ENCODE data around the gene MROH8.

- TF ChIP-seq POLR2AphosphoS5 (IDR thresholded peaks at IDR 0.05; ENCODE audit: low read depth, low read length) = no peak
- no peak for TF ChIP-seq FOXP2 (optimal IDR thresholded peaks at IDR 0.05; ENCODE audit: borderline replicate concordance, extremely low read depth, extremely low read length, insufficient read depth)
- TF ChIP-seq REST (IDR thresholded peaks at IDR 0.05; ENCODE audit: insufficient read depth in 1 of 2, low read depth in 2 of 2, low read length in 2 of 2) = no peak
Observed at GRCh38 chr20:37226889-37227288, 47.5 kb upstream of the MROH8 start.
